Natural killer cell (primary cell): Measurements from ENCODE around the gene SLC35A2. TPM values are rescaled to one million over a fixed set of nuclear protein-coding genes. Genes with fewer than 3 reads are reported as not detected.

Source experiments
- ATAC-seq, 3 donors: fragments of 150-1000 bp in 2 of 3; fragments of 200-7000 bp in 1 of 3; cut with Tn5 transposase; 1 replicate in 1 of 3; 2 replicates in 2 of 3; pipeline ENCODE4 v1.10.0; 2021; ENCODE audit warnings: mild to moderate bottlenecking in 2 of 3, moderate library complexity in 2 of 3
- DNase-seq, 2 donors: peaks; one replicate each; pipeline versions ENCODE4 v3.0.0 to v3.0.0-alpha.2; 2013 to 2021; ENCODE audit warnings: mixed read lengths in 1 of 2
- H3K27ac ChIP-seq: one replicate; pipeline ENCODE4 v1.5.1; 2013; ENCODE audit warnings: mild to moderate bottlenecking, low read length
- H3K27me3 ChIP-seq: one replicate; pipeline ENCODE4 v1.6.1; 2013; ENCODE audit warnings: low read length; ENCODE audit not compliant: control insufficient read depth, insufficient read depth
- H3K36me3 ChIP-seq: one replicate; pipeline ENCODE4 v1.6.1; 2013; ENCODE audit warnings: low read length; ENCODE audit not compliant: control insufficient read depth, insufficient read depth
- H3K4me1 ChIP-seq: one replicate; pipeline ENCODE4 v1.6.1; 2013; ENCODE audit warnings: low read length; ENCODE audit not compliant: control insufficient read depth, insufficient read depth
- H3K4me3 ChIP-seq: one replicate; pipeline ENCODE4 v1.5.1; 2013; ENCODE audit warnings: low read length
- H3K9me3 ChIP-seq: one replicate; pipeline ENCODE4 v1.6.1; 2013; ENCODE audit warnings: low read length; ENCODE audit not compliant: control insufficient read depth, insufficient read depth
- H3K27ac Mint-ChIP-seq, 2 donors: one replicate each; pipeline ENCODE4 v1.8.0; 2022; ENCODE audit warnings: mild to moderate bottlenecking in 2 of 2, mixed read lengths in 2 of 2, moderate library complexity in 1 of 2
- H3K27me3 Mint-ChIP-seq, 2 donors: one replicate each; pipeline ENCODE4 v1.8.0; 2022; ENCODE audit warnings: low read depth in 2 of 2, mixed read lengths in 2 of 2
- H3K36me3 Mint-ChIP-seq: one replicate; pipeline ENCODE4 v1.8.0; 2022; ENCODE audit warnings: mixed read lengths
- H3K4me1 Mint-ChIP-seq, 2 donors: one replicate each; pipeline ENCODE4 v1.8.0; 2022; ENCODE audit warnings: mixed read lengths in 2 of 2
- H3K4me3 Mint-ChIP-seq: one replicate; pipeline ENCODE4 v1.8.0; 2022; ENCODE audit warnings: mild to moderate bottlenecking, moderate library complexity, mixed read lengths
- H3K9me3 Mint-ChIP-seq, 2 donors: one replicate each; pipeline ENCODE4 v1.8.0; 2022; ENCODE audit warnings: mixed read lengths in 2 of 2
- CTCF ChIP-seq: fragments of 200-600 bp; IDR thresholded peaks from one replicate; pipeline ENCODE4 v1.8.0; 2022; ENCODE audit warnings: antibody characterized with exemption
- WGBS: methylation state at CpG from one replicate; pipeline ENCODE4 v1.1.7; 2013; ENCODE audit warnings: missing lambda C conversion rate; ENCODE audit not compliant: insufficient coverage; 5-methylcytosine and 5-hydroxymethylcytosine counted together
- intact Hi-C: fragments of 100-400 bp; cut with micrococcal nuclease; formaldehyde crosslinking; loops from one replicate; pipeline ENCODE4 v1.14.2; 2022
- total RNA-seq, 4 donors: library from RNA; stranded (reverse); fragments of 120-200 nt in 1 of 4; gene quantifications; one replicate each; pipeline versions ENCODE4 v1.2.3 to v1.2.4, GENCODE V29; 2013 to 2022

The SLC35A2 gene
- total RNA-seq, 3 donors from 2014 or later (not counting 1 experiment from before 2014, with no cell fraction given) = 16.5 to 30.1 (median 18.3) TPM

DNA sequence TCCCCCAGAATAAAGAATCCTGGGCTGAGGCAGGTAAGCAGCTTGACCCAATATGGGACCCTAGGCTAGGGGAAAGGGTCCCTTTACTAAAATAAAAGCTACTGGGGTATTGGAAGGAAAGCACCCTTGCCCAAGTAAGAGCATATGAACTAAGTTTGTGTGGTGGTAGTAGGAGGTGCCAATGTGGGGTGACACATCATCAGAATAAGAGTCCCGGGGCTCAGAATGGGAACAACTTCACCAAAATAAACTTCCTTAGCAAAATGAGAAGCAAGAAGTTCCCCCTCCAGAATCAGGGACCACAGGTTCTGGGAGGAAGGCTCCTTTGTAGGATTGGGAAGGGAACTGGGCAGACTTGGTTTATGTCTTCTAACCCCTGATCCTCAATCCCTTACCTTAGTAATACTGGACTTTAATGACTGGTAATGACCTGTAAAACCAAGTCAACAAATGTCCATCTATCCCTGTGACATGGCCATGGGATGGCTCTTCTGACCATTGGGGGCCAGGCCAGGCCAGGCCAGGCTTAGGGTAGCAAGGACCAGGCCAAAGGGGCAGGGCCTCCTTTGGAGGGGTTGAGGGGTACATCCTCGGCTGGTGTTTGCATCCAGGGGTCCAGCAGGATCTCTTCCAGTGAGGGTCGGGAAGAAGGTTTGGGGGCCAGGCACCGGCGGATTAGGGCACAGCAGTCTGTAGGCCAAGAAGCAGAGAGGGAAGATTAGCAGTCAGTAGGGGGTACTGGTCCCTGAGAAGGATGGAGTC lies 2.3 kb upstream of the SLC35A2 start:
- no peaks in the 10 kb centered on the region for H3K9me3 Mint-ChIP-seq
- no peak for ATAC-seq
- Histone ChIP-seq H3K36me3 (peaks cover 45% of the 10 kb centered on the region), H3K9me3 (no peaks in the 10 kb centered on the region), H3K4me1 (peaks cover 58% of the 10 kb centered on the region), H3K27ac (peak overlapping the region; percentile 2), H3K4me3 (no peak overlapping the region), H3K27me3 (no peaks in the 10 kb centered on the region)
- peak overlapping the region; percentile 19 for H3K4me3 Mint-ChIP-seq
- peaks cover 45 to 47% of the 10 kb centered on the region in 2 donors for H3K4me1 Mint-ChIP-seq
- TF ChIP-seq CTCF = no peak
- peaks cover 0 to 13% of the 10 kb centered on the region in 2 donors for H3K27me3 Mint-ChIP-seq
- 93% methylated on average over 4 of the region's 5 CpGs for WGBS
- peak overlapping the region; percentile 65 to 97 for H3K27ac Mint-ChIP-seq
- intact Hi-C loops = loop anchor here (10.0 kb wide), 2 partner anchors 91 to 109 kb away; partner anchors contain the start of genes GRIPAP1 and HDAC6
- DNase-seq = no peak
- no peaks in the 10 kb centered on the region for H3K36me3 Mint-ChIP-seq

DNA sequence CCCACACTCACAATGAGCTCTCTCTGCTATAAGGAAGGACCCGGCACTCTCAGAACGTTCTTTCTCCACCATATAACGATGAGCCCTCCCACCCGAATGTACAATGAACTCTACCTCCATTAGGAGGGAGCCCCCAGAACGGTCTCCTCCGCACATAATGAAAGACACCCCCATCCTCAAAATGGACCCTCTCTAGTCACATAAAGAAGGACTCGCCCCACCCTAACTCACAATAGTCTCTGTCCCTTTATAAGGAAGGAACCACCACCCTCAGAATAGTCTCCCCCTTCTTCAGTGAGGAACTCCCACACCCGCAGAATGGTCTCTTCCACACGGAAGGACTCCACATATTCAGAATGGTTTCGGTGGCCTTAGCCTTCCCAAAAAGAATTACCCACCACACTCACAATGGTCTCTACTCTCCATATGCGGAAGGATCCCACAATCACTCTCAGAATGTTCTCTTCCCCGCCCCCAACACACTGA lies 477 bp downstream of the SLC35A2 start:
- H3K4me1 Mint-ChIP-seq = peaks cover 32 to 35% of the 10 kb centered on the region in 2 donors
- TF ChIP-seq CTCF = no peak
- peaks cover 0 to 13% of the 10 kb centered on the region in 2 donors for H3K27me3 Mint-ChIP-seq
- no peak for DNase-seq
- H3K36me3 ChIP-seq = peaks cover 34% of the 10 kb centered on the region
- no peaks in the 10 kb centered on the region for H3K9me3 Mint-ChIP-seq
- peak in 2 of 3 donors; percentile 26 to 30 for ATAC-seq
- no peaks in the 10 kb centered on the region for H3K27me3 ChIP-seq
- H3K4me3 ChIP-seq = peak overlapping the region; percentile 68
- peaks cover 42% of the 10 kb centered on the region for H3K4me1 ChIP-seq
- peak overlapping the region; percentile 86 for H3K27ac ChIP-seq
- H3K4me3 Mint-ChIP-seq = peak overlapping the region; percentile 92
- no peaks in the 10 kb centered on the region for H3K9me3 ChIP-seq
- intact Hi-C loops = loop anchor here (2.0 to 10.0 kb wide), 3 partner anchors 14 to 106 kb away; partner anchors contain the start of genes GRIPAP1, HDAC6, PQBP1 and TIMM17B
- WGBS = under 1% methylated on average over 12 of the region's 12 CpGs
- H3K36me3 Mint-ChIP-seq = no peaks in the 10 kb centered on the region
- peak overlapping the region; percentile 94 to 97 for H3K27ac Mint-ChIP-seq

DNA sequence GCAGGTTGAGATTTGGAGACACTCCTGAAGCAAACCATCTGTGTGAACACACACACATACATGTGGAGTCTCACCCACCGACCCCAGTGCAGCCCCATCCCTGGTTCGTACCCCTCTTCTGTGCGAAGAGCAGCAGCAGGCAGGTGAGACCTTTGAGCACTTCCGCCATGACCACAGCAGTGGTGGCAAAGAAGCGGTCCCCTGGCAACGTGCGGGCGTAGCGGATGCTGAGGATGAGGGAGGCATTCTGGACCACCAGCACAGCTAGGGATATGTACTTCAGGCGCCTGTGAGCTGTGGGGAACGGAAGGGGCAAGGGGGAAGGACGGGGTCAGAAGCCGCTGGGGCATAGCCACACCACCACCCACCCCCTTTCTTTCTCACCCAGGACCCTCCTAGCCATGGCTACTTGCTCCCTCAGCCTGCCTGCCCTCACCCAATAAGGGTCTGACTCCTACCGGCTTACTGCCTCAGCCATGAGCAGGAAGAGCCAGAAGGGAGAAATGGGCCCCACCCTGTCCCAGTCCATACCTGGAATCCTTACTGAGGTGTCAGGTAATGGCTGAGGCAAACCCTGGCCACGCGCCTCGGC lies 1.6 kb downstream of the SLC35A2 start:
- Histone ChIP-seq H3K36me3 (peaks cover 26% of the 10 kb centered on the region), H3K4me1 (peaks cover 31% of the 10 kb centered on the region), H3K27ac (no peak overlapping the region), H3K4me3 (no peak overlapping the region), H3K9me3 (no peaks in the 10 kb centered on the region), H3K27me3 (no peaks in the 10 kb centered on the region)
- peaks cover 0 to 13% of the 10 kb centered on the region in 2 donors for H3K27me3 Mint-ChIP-seq
- H3K4me3 Mint-ChIP-seq = no peak overlapping the region
- ATAC-seq (no peak), DNase-seq (no peak)
- H3K27ac Mint-ChIP-seq = peak overlapping the region in 1 of 2 donors; percentile 97
- intact Hi-C loops = loop anchor here (2.0 to 10.0 kb wide), 3 partner anchors 13 to 105 kb away; partner anchors contain the start of genes GRIPAP1, HDAC6, PQBP1 and TIMM17B
- 96% methylated on average over 12 of the region's 17 CpGs for WGBS
- H3K36me3 Mint-ChIP-seq = no peaks in the 10 kb centered on the region
- no peak for TF ChIP-seq CTCF
- no peaks in the 10 kb centered on the region for H3K9me3 Mint-ChIP-seq
- peaks cover 32 to 35% of the 10 kb centered on the region in 2 donors for H3K4me1 Mint-ChIP-seq
